WTC11 (cell line): ENCODE results near the gene ZFAND3. TPM values are rescaled to one million over a fixed set of nuclear protein-coding genes. Genes with fewer than 3 reads are reported as not detected.

Experiments
- ATAC-seq: fragments of 200-7000 bp; cut with Tn5 transposase; 2 replicates; pipeline ENCODE4 v1.10.0; 2021; ENCODE audit warnings: mild to moderate bottlenecking, moderate library complexity
- CTCF ChIA-PET: fragments of 300-600 bp; sonication (Branson Sonifier 250); formaldehyde crosslinking; loops from one replicate; lab custom pipeline; 2021; ENCODE audit warnings: antibody characterized with exemption; lab: Charles Lee
- POLR2A ChIA-PET: fragments of 350-600 bp; sonication (Branson Sonifier 250); formaldehyde crosslinking; loops from one replicate; lab custom pipeline; 2021; ENCODE audit warnings: antibody characterized with exemption; lab: Charles Lee
- DNase-seq: peaks from one replicate; pipeline ENCODE4 v3.0.0; 2021; ENCODE audit warnings: low spot score
- H3K27ac Mint-ChIP-seq: 2 replicates; pipeline ENCODE4 v1.8.0; 2021; ENCODE audit warnings: mixed read lengths
- H3K27me3 Mint-ChIP-seq: 2 replicates; pipeline ENCODE4 v1.8.0; 2021; ENCODE audit warnings: low read depth, mild to moderate bottlenecking, moderate library complexity, mixed read lengths
- H3K36me3 Mint-ChIP-seq: 2 replicates; pipeline ENCODE4 v1.8.0; 2021; ENCODE audit warnings: mixed read lengths
- H3K4me1 Mint-ChIP-seq: 2 replicates; pipeline ENCODE4 v1.8.0; 2022; ENCODE audit warnings: mixed read lengths
- H3K4me3 Mint-ChIP-seq: 2 replicates; pipeline ENCODE4 v1.8.0; 2021; ENCODE audit warnings: mild to moderate bottlenecking, moderate library complexity, mixed read lengths
- H3K9me3 Mint-ChIP-seq: 2 replicates; pipeline ENCODE4 v1.8.0; 2021; ENCODE audit warnings: mixed read lengths
- AR ChIP-seq: fragments of 250-450 bp; sonication (Bioruptor Pico); IDR thresholded peaks from 2 replicates; pipeline ENCODE4 v1.9.0; 2021; ENCODE audit warnings: mild to moderate bottlenecking
- ATF1 ChIP-seq: sonication (generic); formaldehyde crosslinking; IDR thresholded peaks from 2 replicates; pipeline ENCODE4 v1.8.1; 2023; ENCODE audit warnings: mild to moderate bottlenecking, moderate library complexity, missing genetic modification reagents
- CBFB ChIP-seq: sonication (generic); formaldehyde crosslinking; IDR thresholded peaks from 2 replicates; pipeline ENCODE4 v1.8.1; 2022; ENCODE audit warnings: mild to moderate bottlenecking, low read depth, missing genetic modification reagents
- E2F4 ChIP-seq: sonication (generic); formaldehyde crosslinking; IDR thresholded peaks from 2 replicates; pipeline ENCODE4 v1.8.1; 2022; ENCODE audit warnings: low read depth, mild to moderate bottlenecking, moderate library complexity, missing genetic modification reagents, borderline replicate concordance
- EMX1 ChIP-seq: fragments of 250-450 bp; sonication (Bioruptor Pico); IDR thresholded peaks from 2 replicates; pipeline ENCODE4 v1.8.0; 2021; ENCODE audit warnings: mild to moderate bottlenecking
- FOXJ3 ChIP-seq: sonication (generic); formaldehyde crosslinking; IDR thresholded peaks from 2 replicates; pipeline ENCODE4 v1.9.0; 2021; ENCODE audit warnings: missing genetic modification reagents, mild to moderate bottlenecking, borderline replicate concordance
- FOXK1 ChIP-seq: sonication (generic); formaldehyde crosslinking; IDR thresholded peaks from 2 replicates; pipeline ENCODE4 v1.8.0; 2022; ENCODE audit warnings: mild to moderate bottlenecking, moderate library complexity, missing genetic modification reagents
- GRHL2 ChIP-seq: fragments of 250-450 bp; sonication (Bioruptor Pico); IDR thresholded peaks from 2 replicates; pipeline ENCODE4 v1.8.0; 2022; ENCODE audit warnings: mild to moderate bottlenecking, moderate library complexity; ENCODE audit not compliant: insufficient replicate concordance, severe bottlenecking
- HMGA2 ChIP-seq: fragments of 250-450 bp; sonication (Bioruptor Pico); IDR thresholded peaks from 2 replicates; pipeline ENCODE4 v1.4.0; 2021; ENCODE audit warnings: mild to moderate bottlenecking, moderate library complexity
- KAT7 ChIP-seq: sonication (generic); formaldehyde crosslinking; IDR thresholded peaks from 2 replicates; pipeline ENCODE4 v1.8.1; 2023; ENCODE audit warnings: missing genetic modification reagents, mild to moderate bottlenecking, borderline replicate concordance
- MXD4 ChIP-seq: fragments of 250-450 bp; sonication (Bioruptor Pico); IDR thresholded peaks from 2 replicates; pipeline ENCODE4 v1.8.0; 2021; ENCODE audit warnings: mild to moderate bottlenecking, moderate library complexity, borderline replicate concordance
- NR2C2 ChIP-seq: sonication (generic); formaldehyde crosslinking; IDR thresholded peaks from 2 replicates; pipeline ENCODE4 v1.8.0; 2022; ENCODE audit warnings: mild to moderate bottlenecking, missing genetic modification reagents
- PRRX2 ChIP-seq: fragments of 250-450 bp; sonication (Bioruptor Pico); IDR thresholded peaks from 2 replicates; pipeline ENCODE4 v1.8.0; 2021; ENCODE audit warnings: mild to moderate bottlenecking
- RELA ChIP-seq: sonication (generic); formaldehyde crosslinking; IDR thresholded peaks from 2 replicates; pipeline ENCODE4 v1.8.1; 2022; ENCODE audit warnings: missing genetic modification reagents, mild to moderate bottlenecking, borderline replicate concordance
- RORB ChIP-seq: fragments of 250-450 bp; sonication (Bioruptor Pico); IDR thresholded peaks from 2 replicates; pipeline ENCODE4 v1.9.0; 2021; ENCODE audit warnings: mild to moderate bottlenecking
- TCF7 ChIP-seq: sonication (generic); formaldehyde crosslinking; IDR thresholded peaks from 2 replicates; pipeline ENCODE4 v1.8.0; 2022; ENCODE audit warnings: mild to moderate bottlenecking, low read depth, missing genetic modification reagents, moderate library complexity
- TP53 ChIP-seq: sonication (generic); formaldehyde crosslinking; IDR thresholded peaks from 2 replicates; pipeline ENCODE4 v1.8.1; 2023; ENCODE audit warnings: mild to moderate bottlenecking, missing genetic modification reagents
- ZNF138 ChIP-seq: sonication (generic); formaldehyde crosslinking; conservative IDR thresholded peaks from 2 replicates; pipeline ENCODE4 v1.8.1; 2022; ENCODE audit warnings: mild to moderate bottlenecking, moderate library complexity, missing genetic modification reagents
- ZNF263 ChIP-seq: sonication (generic); formaldehyde crosslinking; IDR thresholded peaks from 2 replicates; pipeline ENCODE4 v1.8.1; 2022; ENCODE audit warnings: low read depth, mild to moderate bottlenecking, moderate library complexity, missing genetic modification reagents
- ZNF396 ChIP-seq: fragments of 250-450 bp; sonication (Bioruptor Pico); IDR thresholded peaks from 2 replicates; pipeline ENCODE4 v1.8.0; 2021; ENCODE audit warnings: mild to moderate bottlenecking, moderate library complexity, borderline replicate concordance
- ZNF423 ChIP-seq: fragments of 250-450 bp; sonication (Bioruptor Pico); IDR thresholded peaks from 2 replicates; pipeline ENCODE4 v2.1.2; 2022; ENCODE audit warnings: mild to moderate bottlenecking, moderate library complexity
- ZNF671 ChIP-seq: fragments of 250-450 bp; sonication (Bioruptor Pico); IDR thresholded peaks from 2 replicates; pipeline ENCODE4 v1.8.0; 2021; ENCODE audit warnings: mild to moderate bottlenecking
- total RNA-seq: library from RNA; stranded (reverse); gene quantifications from 3 replicates; pipeline ENCODE4 v1.2.3, GENCODE V29; 2021
- TF ChIP-seq, protein P1 (sequence below): sonication (generic); formaldehyde crosslinking; IDR thresholded peaks from 2 replicates; pipeline ENCODE4 v1.8.1; 2023; ENCODE audit warnings: mild to moderate bottlenecking, moderate library complexity, missing genetic modification reagents
- TF ChIP-seq, protein P2 (sequence below): sonication (generic); formaldehyde crosslinking; IDR thresholded peaks from 2 replicates; pipeline ENCODE4 v1.8.0; 2022; ENCODE audit warnings: mild to moderate bottlenecking, missing genetic modification reagents
- TF ChIP-seq, protein P3 (sequence below): sonication (generic); formaldehyde crosslinking; IDR thresholded peaks from 2 replicates; pipeline ENCODE4 v1.8.0; 2023; ENCODE audit warnings: missing genetic modification reagents

ZFAND3 gene
- total RNA-seq, 1 experiment from 2014 or later, result 50.3 TPM

DNA sequence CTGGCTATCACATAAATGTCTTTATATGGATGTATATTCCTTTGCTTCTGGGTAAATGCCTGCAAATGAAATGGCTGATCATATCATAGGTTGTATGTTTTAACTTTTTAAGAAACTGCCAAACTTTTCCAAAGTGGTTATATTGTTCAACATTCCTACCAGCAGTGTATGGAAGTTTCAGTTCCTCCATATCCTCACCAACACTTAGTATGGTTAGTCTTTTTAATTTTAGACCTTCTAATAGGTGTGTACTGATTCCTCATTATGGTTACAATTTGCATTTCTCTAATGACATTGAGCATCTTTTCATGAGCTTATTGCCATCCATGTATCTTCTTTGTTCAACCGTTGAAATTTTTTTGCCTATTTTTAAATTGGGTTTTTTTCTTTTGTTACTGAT is 155.4 kb downstream of the ZFAND3 start:
- DNase-seq, result no peak
- H3K27me3 Mint-ChIP-seq, result no peaks in the 10 kb centered on the region
- H3K27ac Mint-ChIP-seq, result no peak overlapping the region
- peaks cover 18% of the 10 kb centered on the region for H3K9me3 Mint-ChIP-seq
- no peak for TF ChIP-seq NR2C2
- TF ChIP-seq, protein P1, sequence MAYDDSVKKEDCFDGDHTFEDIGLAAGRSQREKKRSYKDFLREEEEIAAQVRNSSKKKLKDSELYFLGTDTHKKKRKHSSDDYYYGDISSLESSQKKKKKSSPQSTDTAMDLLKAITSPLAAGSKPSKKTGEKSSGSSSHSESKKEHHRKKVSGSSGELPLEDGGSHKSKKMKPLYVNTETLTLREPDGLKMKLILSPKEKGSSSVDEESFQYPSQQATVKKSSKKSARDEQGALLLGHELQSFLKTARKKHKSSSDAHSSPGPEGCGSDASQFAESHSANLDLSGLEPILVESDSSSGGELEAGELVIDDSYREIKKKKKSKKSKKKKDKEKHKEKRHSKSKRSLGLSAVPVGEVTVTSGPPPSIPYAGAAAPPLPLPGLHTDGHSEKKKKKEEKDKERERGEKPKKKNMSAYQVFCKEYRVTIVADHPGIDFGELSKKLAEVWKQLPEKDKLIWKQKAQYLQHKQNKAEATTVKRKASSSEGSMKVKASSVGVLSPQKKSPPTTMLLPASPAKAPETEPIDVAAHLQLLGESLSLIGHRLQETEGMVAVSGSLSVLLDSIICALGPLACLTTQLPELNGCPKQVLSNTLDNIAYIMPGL (CRISPR knock-in tag), result no peak
- TF ChIP-seq ZNF138 (CRISPR knock-in tag), result no peak
- no peak for TF ChIP-seq ZNF263
- no peak for TF ChIP-seq AR (CRISPR knock-in tag)
- TF ChIP-seq ZNF396 (CRISPR knock-in tag), result no peak
- TF ChIP-seq CBFB, result no peak
- no peak for TF ChIP-seq RORB (CRISPR knock-in tag)
- TF ChIP-seq ZNF423 (CRISPR knock-in tag), result no peak
- TF ChIP-seq, all 79 proteins: peak for 0
- CTCF ChIA-PET, result no interaction called here
- H3K36me3 Mint-ChIP-seq, result peaks cover 14% of the 10 kb centered on the region
- POLR2A ChIA-PET, result no interaction called here
- H3K4me1 Mint-ChIP-seq, result peaks cover 18% of the 10 kb centered on the region
- no peak overlapping the region for H3K4me3 Mint-ChIP-seq
- no peak for ATAC-seq

DNA sequence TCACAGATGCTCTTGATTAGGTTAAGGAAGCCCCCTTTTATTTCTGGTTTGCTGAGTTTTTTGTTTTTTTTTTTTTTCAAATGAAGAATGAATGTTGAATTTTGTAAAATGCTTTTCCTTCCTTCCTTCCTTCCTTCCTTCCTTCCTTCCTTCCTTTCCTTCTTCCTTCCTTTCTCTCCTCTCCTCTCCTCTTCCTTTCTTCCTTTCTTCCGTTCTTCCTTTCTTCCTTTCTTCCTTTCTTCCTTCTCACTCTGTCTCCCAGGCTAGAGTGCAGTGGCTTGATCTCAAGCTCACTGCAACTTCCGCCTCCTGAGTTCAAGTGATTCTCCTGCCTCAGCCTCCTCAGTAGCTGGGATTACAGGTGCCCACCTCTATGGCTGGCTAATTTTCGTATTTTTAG is 158.2 kb downstream of the ZFAND3 start:
- no peak for ATAC-seq
- DNase-seq, result no peak
- POLR2A ChIA-PET, result no interaction called here
- H3K4me3 Mint-ChIP-seq, result no peak overlapping the region
- peaks cover 14% of the 10 kb centered on the region for H3K36me3 Mint-ChIP-seq
- H3K9me3 Mint-ChIP-seq, result peaks cover 15% of the 10 kb centered on the region
- CTCF ChIA-PET, result no interaction called here
- H3K4me1 Mint-ChIP-seq, result peaks cover 18% of the 10 kb centered on the region
- no peak for TF ChIP-seq PRRX2 (CRISPR knock-in tag)
- H3K27ac Mint-ChIP-seq, result no peak overlapping the region; the same call in 1 of the 2 replicates
- no peaks in the 10 kb centered on the region for H3K27me3 Mint-ChIP-seq

GRCh38 chr6:37979392-37980221 is 160.1 kb downstream of the ZFAND3 start:
- H3K36me3 Mint-ChIP-seq, result peaks cover 8% of the 10 kb centered on the region
- H3K4me1 Mint-ChIP-seq, result peaks cover 16% of the 10 kb centered on the region
- ChIA-PET POLR2A (no interaction called here), CTCF (no interaction called here)
- peaks cover 9% of the 10 kb centered on the region for H3K9me3 Mint-ChIP-seq
- TF ChIP-seq KAT7 (CRISPR knock-in tag), result no peak
- TF ChIP-seq E2F4 (CRISPR knock-in tag), result no peak
- TF ChIP-seq, protein P2, sequence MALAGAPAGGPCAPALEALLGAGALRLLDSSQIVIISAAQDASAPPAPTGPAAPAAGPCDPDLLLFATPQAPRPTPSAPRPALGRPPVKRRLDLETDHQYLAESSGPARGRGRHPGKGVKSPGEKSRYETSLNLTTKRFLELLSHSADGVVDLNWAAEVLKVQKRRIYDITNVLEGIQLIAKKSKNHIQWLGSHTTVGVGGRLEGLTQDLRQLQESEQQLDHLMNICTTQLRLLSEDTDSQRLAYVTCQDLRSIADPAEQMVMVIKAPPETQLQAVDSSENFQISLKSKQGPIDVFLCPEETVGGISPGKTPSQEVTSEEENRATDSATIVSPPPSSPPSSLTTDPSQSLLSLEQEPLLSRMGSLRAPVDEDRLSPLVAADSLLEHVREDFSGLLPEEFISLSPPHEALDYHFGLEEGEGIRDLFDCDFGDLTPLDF (CRISPR knock-in tag), result no peak
- no peak for TF ChIP-seq MXD4
- TF ChIP-seq, protein P3, sequence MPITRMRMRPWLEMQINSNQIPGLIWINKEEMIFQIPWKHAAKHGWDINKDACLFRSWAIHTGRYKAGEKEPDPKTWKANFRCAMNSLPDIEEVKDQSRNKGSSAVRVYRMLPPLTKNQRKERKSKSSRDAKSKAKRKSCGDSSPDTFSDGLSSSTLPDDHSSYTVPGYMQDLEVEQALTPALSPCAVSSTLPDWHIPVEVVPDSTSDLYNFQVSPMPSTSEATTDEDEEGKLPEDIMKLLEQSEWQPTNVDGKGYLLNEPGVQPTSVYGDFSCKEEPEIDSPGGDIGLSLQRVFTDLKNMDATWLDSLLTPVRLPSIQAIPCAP (CRISPR knock-in tag), result no peak
- no peak for TF ChIP-seq FOXK1 (CRISPR knock-in tag)
- TF ChIP-seq ZNF671 (CRISPR knock-in tag), result no peak
- TF ChIP-seq HMGA2 (CRISPR knock-in tag), result no peak
- TF ChIP-seq GRHL2 (CRISPR knock-in tag), result no peak
- TF ChIP-seq TP53, result no peak
- TF ChIP-seq ZNF423 (CRISPR knock-in tag), result no peak
- no peak for TF ChIP-seq ATF1 (CRISPR knock-in tag)
- TF ChIP-seq TCF7, result no peak
- TF ChIP-seq FOXJ3, result no peak
- TF ChIP-seq NR2C2, result no peak
- TF ChIP-seq RELA (CRISPR knock-in tag), result no peak
- no peak for TF ChIP-seq EMX1 (CRISPR knock-in tag)
- no peak for TF ChIP-seq ZNF263
- TF ChIP-seq, all 79 proteins: peak for 0
- ATAC-seq (no peak), DNase-seq (no peak)
- Mint-ChIP-seq H3K27ac (peak overlapping the region; percentile 15; the same call in 1 of the 2 replicates), H3K27me3 (no peaks in the 10 kb centered on the region), H3K4me3 (no peak overlapping the region)
